LHCN-M2 (cell line): ENCODE measurements around the gene CNTNAP2. TPM values are rescaled to one million over a fixed set of nuclear protein-coding genes. Genes with fewer than 3 reads are reported as not detected.
"Not testable (repeated sequence)": the region's sequence is repeated elsewhere in the genome, so short reads cannot be mapped to it uniquely, and the experiment has no call there.

Source experiments
- DNase-seq: peaks from one replicate; pipeline ENCODE4 v3.0.0-alpha.2; 2012; ENCODE audit warnings: low read depth
- total RNA-seq: library from RNA; depleted of rRNA; stranded (reverse); fragments of >200 nt; gene quantifications from 2 replicates; pipeline ENCODE4 v1.2.3, GENCODE V29; 2014

The CNTNAP2 gene
- total RNA-seq, 1 experiment from 2014 or later: not detected

- no peak for DNase-seq
These were observed 1614.7 kb downstream of the CNTNAP2 start for GRCh38 chr7:147731311-147731710.

- not testable (repeated sequence) for DNase-seq
These were observed 1621.1 kb downstream of the CNTNAP2 start for GRCh38 chr7:147737559-147738214.

GRCh38 chr7:147742301-147742700, 1625.7 kb downstream of the CNTNAP2 start:
- DNase-seq: no peak

- no peak for DNase-seq
These were observed 1639.7 kb downstream of the CNTNAP2 start for GRCh38 chr7:147756300-147756699.

GRCh38 chr7:147759327-147759943, 1642.8 kb downstream of the CNTNAP2 start:
- DNase-seq: no peak

GRCh38 chr7:147765301-147765700, 1648.7 kb downstream of the CNTNAP2 start:
- DNase-seq: no peak

GRCh38 chr7:147771344-147771743, 1654.7 kb downstream of the CNTNAP2 start:
- DNase-seq: no peak

- DNase-seq: no peak
These were observed 1657.9 kb downstream of the CNTNAP2 start for GRCh38 chr7:147774461-147774860.

GRCh38 chr7:147775516-147776284, 1659.1 kb downstream of the CNTNAP2 start:
- no peak for DNase-seq

GRCh38 chr7:147777309-147777708, 1660.7 kb downstream of the CNTNAP2 start:
- no peak for DNase-seq

GRCh38 chr7:147779949-147780348, 1663.3 kb downstream of the CNTNAP2 start:
- DNase-seq: no peak

GRCh38 chr7:147796581-147796980, 1680.0 kb downstream of the CNTNAP2 start:
- DNase-seq: no peak

GRCh38 chr7:147798001-147798400, 1681.4 kb downstream of the CNTNAP2 start:
- DNase-seq: no peak

GRCh38 chr7:147801762-147802161, 1685.2 kb downstream of the CNTNAP2 start:
- DNase-seq: not testable (repeated sequence)

GRCh38 chr7:147803151-147803550, 1686.5 kb downstream of the CNTNAP2 start:
- DNase-seq: no peak

GRCh38 chr7:147803606-147804005, 1687.0 kb downstream of the CNTNAP2 start:
- DNase-seq: no peak

GRCh38 chr7:147804032-147804431, 1687.4 kb downstream of the CNTNAP2 start:
- no peak for DNase-seq

- DNase-seq: no peak
These were observed 1689.5 kb downstream of the CNTNAP2 start for GRCh38 chr7:147805996-147806576.

GRCh38 chr7:147809786-147810185, 1693.2 kb downstream of the CNTNAP2 start:
- DNase-seq: no peak

GRCh38 chr7:147810269-147810668, 1693.7 kb downstream of the CNTNAP2 start:
- DNase-seq: no peak

GRCh38 chr7:147811923-147812322, 1695.3 kb downstream of the CNTNAP2 start:
- DNase-seq: no peak

GRCh38 chr7:147813316-147813715, 1696.7 kb downstream of the CNTNAP2 start:
- DNase-seq: no peak
